ENCODE measurements around the gene ZBTB16.

GRCh38 chr11:114097832-114098231 is 38.3 kb downstream of the ZBTB16 start:
- TF ChIP-seq POLR2AphosphoS5 (IDR thresholded peaks at IDR 0.05) (no peak), CTCF (IDR thresholded peaks at IDR 0.05; ENCODE audit: poor library complexity, severe bottlenecking) (no peak), EZH2 (IDR thresholded peaks at IDR 0.05; ENCODE audit: borderline replicate concordance, insufficient read depth, low read length, poor library complexity, severe bottlenecking) (no peak), EP300 (conservative IDR thresholded peaks at IDR 0.05; ENCODE audit: poor library complexity, severe bottlenecking) (no peak), SMC3 (conservative IDR thresholded peaks at IDR 0.05; ENCODE audit: poor library complexity) (no peak)
